H1 (cell line): ENCODE measurements around the gene PRSS48. TPM values are rescaled to one million over a fixed set of nuclear protein-coding genes. Genes with fewer than 3 reads are reported as not detected.

Experiments used
- CTCF ChIA-PET: fragments of 300-600 bp; sonication (Branson Sonifier 250); formaldehyde crosslinking; loops from one replicate; lab custom pipeline; 2021; ENCODE audit not compliant: partially characterized antibody; lab: Charles Lee
- POLR2A ChIA-PET: fragments of 300-600 bp; sonication (Branson Sonifier 250); formaldehyde crosslinking; loops from one replicate; lab custom pipeline; 2021; ENCODE audit warnings: inconsistent platforms; ENCODE audit not compliant: partially characterized antibody; lab: Charles Lee
- DNase-seq, 2 experiments: peaks; one replicate each; pipeline versions ENCODE4 v3.0.0 to v3.0.0-alpha.2; 2010 to 2022; ENCODE audit warnings: low spot score in 2 of 2, low read depth in 1 of 2, mixed read lengths in 1 of 2
- FAIRE-seq: peaks from 2 replicates; lab custom pipeline; 2011; peaks lifted over from hg19 to GRCh38; lab: Jason Lieb, UNC
- H2AFZ ChIP-seq: 2 replicates; pipeline ENCODE4 v1.8.1; 2012; ENCODE audit warnings: low read length, inconsistent platforms
- H2AK5ac ChIP-seq: 2 replicates; pipeline ENCODE4 v1.6.1; 2013; ENCODE audit warnings: low read depth, low read length
- H2BK120ac ChIP-seq: replicated peaks from 2 replicates; pipeline ENCODE3; 2013; ENCODE audit warnings: low read depth, low read length, inconsistent platforms
- H2BK12ac ChIP-seq: 2 replicates; pipeline ENCODE4 v1.6.1; 2013; ENCODE audit warnings: low read depth, low read length
- H2BK15ac ChIP-seq: 2 replicates; pipeline ENCODE4 v1.6.1; 2013; ENCODE audit warnings: low read length
- H2BK20ac ChIP-seq: 2 replicates; pipeline ENCODE4 v1.6.1; 2013; ENCODE audit warnings: low read length
- H2BK5ac ChIP-seq: 2 replicates; pipeline ENCODE4 v1.6.1; 2013; ENCODE audit warnings: low read depth, low read length
- H3K14ac ChIP-seq: 2 replicates; pipeline ENCODE4 v1.6.1; 2013; ENCODE audit warnings: inconsistent platforms; ENCODE audit not compliant: insufficient read length
- H3K18ac ChIP-seq: 2 replicates; pipeline ENCODE4 v1.6.1; 2013; ENCODE audit warnings: low read length; ENCODE audit errors: extremely low read depth
- H3K23ac ChIP-seq: 2 replicates; pipeline ENCODE4 v1.6.1; 2013; ENCODE audit warnings: inconsistent platforms; ENCODE audit not compliant: insufficient read length
- H3K23me2 ChIP-seq: 2 replicates; pipeline ENCODE4 v1.6.1; 2013; ENCODE audit warnings: low read depth, low read length
- H3K27ac ChIP-seq: 2 replicates; pipeline ENCODE4 v1.6.1; 2011; ENCODE audit warnings: low read depth, low read length, inconsistent platforms
- H3K27me3 ChIP-seq, 4 experiments: replicated peaks in 1 of 4; 1 replicate in 1 of 4; 2 replicates in 3 of 4; pipeline versions ENCODE4 v1.6.1 to v1.8.1; 2011 to 2013; ENCODE audit warnings: low read length in 3 of 4, mild to moderate bottlenecking in 3 of 4, inconsistent platforms in 2 of 4, mixed read lengths in 2 of 4, moderate library complexity in 1 of 4; ENCODE audit not compliant: control insufficient read depth in 3 of 4, insufficient read depth in 3 of 4; ENCODE audit errors: extremely low read depth in 1 of 4
- H3K36me3 ChIP-seq, 4 experiments: 2 replicates each; pipeline versions ENCODE4 v1.6.1 to v1.8.1; 2011 to 2013; ENCODE audit warnings: mild to moderate bottlenecking in 4 of 4, low read length in 3 of 4, moderate library complexity in 2 of 4, control low read depth in 1 of 4, inconsistent platforms in 1 of 4; ENCODE audit not compliant: insufficient read depth in 4 of 4, control insufficient read depth in 2 of 4
- H3K4ac ChIP-seq: replicated peaks from 2 replicates; pipeline ENCODE3; 2013; ENCODE audit warnings: low read length, low read depth, mixed read lengths, inconsistent platforms; ENCODE audit not compliant: insufficient read length
- H3K4me1 ChIP-seq, 4 experiments: replicated peaks in 1 of 4; 1 replicate in 1 of 4; 2 replicates in 3 of 4; pipeline versions ENCODE4 v1.6.1 to v1.8.1; 2011 to 2013; ENCODE audit warnings: low read length in 3 of 4, inconsistent platforms in 2 of 4, mixed read lengths in 1 of 4; ENCODE audit not compliant: insufficient read depth in 4 of 4, control insufficient read depth in 3 of 4
- H3K4me2 ChIP-seq, 2 experiments: 2 replicates each; pipeline versions ENCODE4 v1.6.1 to v1.8.1; 2011 to 2013; ENCODE audit warnings: low read depth in 2 of 2, low read length in 2 of 2, control low read depth in 1 of 2, inconsistent platforms in 1 of 2, mild to moderate bottlenecking in 1 of 2; ENCODE audit not compliant: insufficient read depth in 1 of 2
- H3K4me3 ChIP-seq, 4 experiments: fragments of 200-600, 300-600 bp in 1 of 4; sonication (generic), shearing (Covaris generic), sonication (Bioruptor Twin) in 1 of 4; 2 replicates each; pipeline versions ENCODE4 v1.5.1 to v1.8.1; 2011 to 2016; ENCODE audit warnings: low read length in 4 of 4, low read depth in 3 of 4, control low read depth in 2 of 4, inconsistent platforms in 2 of 4, mild to moderate bottlenecking in 2 of 4, mixed read lengths in 1 of 4, moderate library complexity in 1 of 4; ENCODE audit not compliant: insufficient read depth in 2 of 4; ENCODE audit errors: extremely low read depth in 1 of 4
- H3K56ac ChIP-seq: replicated peaks from 2 replicates; pipeline ENCODE3; 2013; ENCODE audit warnings: low read depth, mild to moderate bottlenecking, mixed read lengths, low read length, inconsistent platforms; ENCODE audit not compliant: insufficient read length
- H3K79me1 ChIP-seq: 2 replicates; pipeline ENCODE4 v1.6.1; 2013; ENCODE audit warnings: low read depth, low read length, control low read depth
- H3K79me2 ChIP-seq, 2 experiments: 2 replicates each; pipeline versions ENCODE4 v1.6.1 to v1.8.1; 2012 to 2013; ENCODE audit warnings: low read length in 2 of 2, mild to moderate bottlenecking in 2 of 2, inconsistent platforms in 1 of 2; ENCODE audit not compliant: insufficient read depth in 2 of 2, control insufficient read depth in 1 of 2
- H3K9ac ChIP-seq, 4 experiments: replicated peaks in 1 of 4; 1 replicate in 1 of 4; 2 replicates in 3 of 4; pipeline versions ENCODE4 v1.6.1 to v1.8.1; 2011 to 2013; ENCODE audit warnings: low read depth in 3 of 4, low read length in 3 of 4, control low read depth in 2 of 4, mild to moderate bottlenecking in 2 of 4, moderate library complexity in 2 of 4, inconsistent platforms in 1 of 4; ENCODE audit errors: extremely low read depth in 1 of 4
- H3K9me3 ChIP-seq, 2 experiments: 2 replicates each; pipeline versions ENCODE4 v1.6.1 to v1.8.1; 2012 to 2013; ENCODE audit warnings: mild to moderate bottlenecking in 2 of 2, moderate library complexity in 2 of 2, control low read depth in 1 of 2, inconsistent platforms in 1 of 2, low read depth in 1 of 2, low read length in 1 of 2, mixed read lengths in 1 of 2; ENCODE audit not compliant: insufficient read depth in 2 of 2
- H4K20me1 ChIP-seq, 2 experiments: replicated peaks in 1 of 2; 2 replicates each; pipeline versions ENCODE3 to v1.8.1; 2011 to 2013; ENCODE audit warnings: inconsistent platforms in 2 of 2, low read length in 2 of 2, mild to moderate bottlenecking in 1 of 2; ENCODE audit not compliant: insufficient read depth in 2 of 2, control insufficient read depth in 1 of 2
- H4K5ac ChIP-seq: 2 replicates; pipeline ENCODE4 v1.6.1; 2013; ENCODE audit warnings: low read length, low read depth, mixed read lengths, inconsistent platforms; ENCODE audit not compliant: insufficient read length
- H4K8ac ChIP-seq: 2 replicates; pipeline ENCODE4 v1.8.0; 2013; ENCODE audit warnings: mild to moderate bottlenecking, moderate library complexity, low read length, inconsistent platforms; ENCODE audit not compliant: insufficient read depth; ENCODE audit errors: extremely low read depth
- H4K91ac ChIP-seq: replicated peaks from 2 replicates; pipeline ENCODE3; 2013; ENCODE audit warnings: low read length, mixed read lengths, inconsistent platforms; ENCODE audit not compliant: insufficient read length
- EGR1 ChIP-seq: IDR thresholded peaks from 2 replicates; pipeline ENCODE4 v1.6.1; 2011; ENCODE audit warnings: low read depth, low read length, borderline replicate concordance
- JUND ChIP-seq: IDR thresholded peaks from 2 replicates; pipeline ENCODE4 v1.6.1; 2011; ENCODE audit warnings: mild to moderate bottlenecking, improper control_type of control experiment, low read length
- KDM1A ChIP-seq: fragments of 200-600, 300-600 bp; sonication (generic); IDR thresholded peaks from 2 replicates; pipeline ENCODE4 v1.7.1; 2016; ENCODE audit warnings: mild to moderate bottlenecking, low read length, borderline replicate concordance
- RNF2 ChIP-seq: fragments of 200-900, 300-1000 bp; sonication (generic); IDR thresholded peaks from 2 replicates; pipeline ENCODE4 v1.7.1; 2016; ENCODE audit warnings: borderline replicate concordance, low read depth, mild to moderate bottlenecking, antibody characterized with exemption, low read length; ENCODE audit not compliant: poor library complexity, severe bottlenecking; ENCODE audit errors: missing control alignments
- TAF7 ChIP-seq: optimal IDR thresholded peaks from 2 replicates; pipeline ENCODE3; 2011; ENCODE audit warnings: low read depth, mild to moderate bottlenecking, inconsistent platforms, low read length, moderate library complexity, borderline replicate concordance
- WGBS, 2 experiments: shearing (Covaris generic) in 1 of 2; methylation state at CpG; one replicate each; pipeline versions ENCODE4 v1.1.6 to v1.1.7; 2013 to 2015; ENCODE audit warnings: low lambda C conversion rate in 2 of 2, mixed read lengths in 2 of 2, inconsistent platforms in 1 of 2, low coverage in 1 of 2, missing lambda C conversion rate in 1 of 2; ENCODE audit not compliant: insufficient replicate concordance in 2 of 2, insufficient coverage in 1 of 2, insufficient read length in 1 of 2; ENCODE audit errors: extremely low coverage in 1 of 2, missing lambda C conversion rate in 1 of 2; 5-methylcytosine and 5-hydroxymethylcytosine counted together
- polyA plus RNA-seq, 7 experiments: library from polyadenylated mRNA; depleted of rRNA in 3 of 7; stranded (reverse) in 5 of 7; unstranded in 2 of 7; fragments of >200 nt in 5 of 7; fragments of 200-250 nt in 2 of 7; gene quantifications; 1 replicate in 5 of 7; 2 replicates in 1 of 7; 4 replicates in 1 of 7; pipeline versions ENCODE4 v1.2.1 to v1.2.3, GENCODE V29; 2011 to 2013; ENCODE audit warnings: missing spikeins in 2 of 7, mixed read lengths in 2 of 7
- total RNA-seq: library from RNA; stranded (reverse); fragmentation: NEBNext Ultra II Directional; extraction: Animal tissue kit (Norgen Biotek cat#: 25700); gene quantifications from 2 replicates; pipeline ENCODE4 v1.2.1, GENCODE V29; 2021
- TF ChIP-seq, protein P1 (sequence below): IDR thresholded peaks from 2 replicates; pipeline ENCODE4 v1.6.1; 2012; ENCODE audit warnings: inconsistent platforms
- TF ChIP-seq, protein P2 (sequence below): IDR thresholded peaks from 2 replicates; pipeline ENCODE4 v1.6.1; 2012; ENCODE audit warnings: inconsistent platforms

The PRSS48 gene
- total and polyA plus RNA-seq, 2 of the 8 experiments (the other 6 are each of a cell fraction or from before 2014, with no cell fraction given) = not detected

DNA sequence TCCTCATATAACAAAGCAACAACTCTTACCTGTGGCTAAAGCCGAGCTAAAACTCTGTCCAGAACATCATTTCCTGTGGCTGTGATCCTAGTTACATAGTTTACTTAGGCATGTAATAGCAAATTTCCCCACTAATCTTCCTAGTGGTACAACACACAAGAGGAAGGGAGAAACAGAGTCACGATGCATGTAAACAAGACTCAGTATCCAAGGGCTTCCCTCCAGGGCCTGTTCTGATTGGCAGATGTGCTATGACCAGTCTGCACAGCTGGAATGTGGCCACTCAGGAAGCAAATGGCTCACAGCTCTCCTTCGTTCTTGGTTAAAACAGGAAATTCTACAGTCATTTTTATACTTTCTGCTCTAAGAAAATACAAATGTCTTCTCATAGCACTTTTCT lies 49.2 kb upstream of the PRSS48 start:
- Histone ChIP-seq H4K5ac (no peak overlapping the region), H3K4me1 (no peaks in the 10 kb centered on the region), H3K4me2 (no peak overlapping the region), H2BK120ac (no peak overlapping the region), H3K79me1 (no peaks in the 10 kb centered on the region; the same call in 1 of the 2 replicates), H3K36me3 (no peaks in the 10 kb centered on the region; a peak in 1 of 8 replicates), H3K27me3 (no peaks in the 10 kb centered on the region), H3K14ac (no peak overlapping the region), H3K18ac (no peak overlapping the region), H3K4ac (no peak overlapping the region), H2BK15ac (no peak overlapping the region), H3K56ac (no peak overlapping the region), H2AFZ (no peak overlapping the region), H3K23me2 (0 out of 2 replicates have a peak, but pooled peaks cover 2% of the 10 kb centered on the region), H4K91ac (no peak overlapping the region), H3K27ac (no peak overlapping the region), H3K79me2 (peaks cover 0 to 7% of the 10 kb centered on the region in 2 experiments; a peak in 2 of 4 replicates), H4K20me1 (no peaks in the 10 kb centered on the region), H2AK5ac (no peak overlapping the region), H3K9ac (no peak overlapping the region), H3K23ac (no peak overlapping the region), H2BK12ac (no peak overlapping the region), H2BK5ac (no peak overlapping the region), H2BK20ac (no peak overlapping the region), H3K9me3 (no peaks in the 10 kb centered on the region), H3K4me3 (no peak overlapping the region), H4K8ac (no peak overlapping the region; the same call in 1 of the 2 replicates)
- no peak for DNase-seq
- ChIA-PET POLR2A (no interaction called here), CTCF (no interaction called here)
- 81% methylated on average over 3 of the region's 3 CpGs; no CpG with 5 or more reads in 1 of the 2 experiments for WGBS, 2 experiments
- no peak for FAIRE-seq
- TF ChIP-seq, protein P1, sequence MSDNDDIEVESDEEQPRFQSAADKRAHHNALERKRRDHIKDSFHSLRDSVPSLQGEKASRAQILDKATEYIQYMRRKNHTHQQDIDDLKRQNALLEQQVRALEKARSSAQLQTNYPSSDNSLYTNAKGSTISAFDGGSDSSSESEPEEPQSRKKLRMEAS = no peak
- TF ChIP-seq RNF2 = no peak
- no peak for TF ChIP-seq KDM1A
- TF ChIP-seq, protein P2, sequence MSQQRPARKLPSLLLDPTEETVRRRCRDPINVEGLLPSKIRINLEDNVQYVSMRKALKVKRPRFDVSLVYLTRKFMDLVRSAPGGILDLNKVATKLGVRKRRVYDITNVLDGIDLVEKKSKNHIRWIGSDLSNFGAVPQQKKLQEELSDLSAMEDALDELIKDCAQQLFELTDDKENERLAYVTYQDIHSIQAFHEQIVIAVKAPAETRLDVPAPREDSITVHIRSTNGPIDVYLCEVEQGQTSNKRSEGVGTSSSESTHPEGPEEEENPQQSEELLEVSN = no peak
- TF ChIP-seq JUND = no peak
- no peak for TF ChIP-seq EGR1
- no peak for TF ChIP-seq TAF7
